ENCODE measurements around the gene ACBD4. TPM values are rescaled to one million over a fixed set of nuclear protein-coding genes. Genes with fewer than 3 reads are reported as not detected.

The ACBD4 gene
- total and polyA plus RNA-seq, 10 of the 15 experiments (the other 5 are each of a cell fraction or from before 2014, with no cell fraction given), result 0.20 to 13.8 (median 6.9) TPM

DNA sequence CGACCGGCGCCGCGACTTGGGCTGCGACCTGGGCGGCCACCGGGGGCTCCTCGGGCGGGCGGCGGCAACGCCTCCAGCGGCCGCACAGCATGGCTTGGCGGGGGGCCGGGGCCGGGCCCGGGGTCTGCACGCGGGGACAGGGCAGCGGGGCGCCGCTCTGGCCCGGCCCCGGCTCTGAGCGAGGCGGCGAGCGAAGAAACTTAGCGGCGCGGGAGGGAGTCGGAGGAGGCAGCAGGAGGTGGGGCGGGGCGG is 3.2 kb upstream of the ACBD4 start, which contains the start of gene PLCD3:
Gene PLCD3 (minus strand): TSS at position 196 of the 252 bp plus-strand sequence. CDS start 105 bp downstream, at position 91.
- Histone ChIP-seq H3K79me2 (ENCODE audit: control insufficient read depth, insufficient read depth, low read length) (peaks cover 4% of the 10 kb centered on the region), H4K20me1 (ENCODE audit: control insufficient read depth, insufficient read depth) (no peaks in the 10 kb centered on the region), H3K9ac (ENCODE audit: control insufficient read depth, insufficient read depth, low read length) (peak within 1 kb of the TSS; percentile 11; the same call in 1 of the 2 replicates), H3K4me1 (ENCODE audit: control insufficient read depth, insufficient read depth, low read length) (peaks cover 8% of the 10 kb centered on the region), H2AFZ (ENCODE audit: control insufficient read depth, low read depth, low read length) (peak within 1 kb of the TSS; percentile 76), H3K27ac (ENCODE audit: control insufficient read depth, insufficient read depth) (0 out of 2 replicates have a peak within 1 kb of the TSS, but pooled peaks have one; percentile 35), H3K27me3 (replicated peaks in 1 of 2; ENCODE audit: control insufficient read depth in 2 of 2, insufficient read depth in 2 of 2, low read length in 1 of 2) (no peaks in the 10 kb centered on the region), H3K9me3 (replicated peaks; ENCODE audit: control insufficient read depth, insufficient read depth, low read length) (no peaks in the 10 kb centered on the region), H3K4me3 (peak within 1 kb of the TSS; percentile 98), H3K36me3 (ENCODE audit: control insufficient read depth in 2 of 2, insufficient read depth in 2 of 2, low read length in 1 of 2) (no peaks in the 10 kb centered on the region), H3K4me2 (ENCODE audit: control insufficient read depth, insufficient read depth) (peak within 1 kb of the TSS; percentile 99)
- SMC1A ChIA-PET (ENCODE audit: uncharacterized antibody, unreplicated experiment), result no interaction called here
- CTCF ChIA-PET, result interaction anchor here (0.9 to 9.4 kb wide), 7 partner anchors 27 to 357 kb away, joined by 3 to 291 read pairs (median 4); no protein-coding TSS in a partner anchor
- RAD21 ChIA-PET (ENCODE audit: unreplicated experiment), result no interaction called here
- intact Hi-C loops (cut with micrococcal nuclease; ENCODE audit: unreplicated experiment), result loop anchor here (2.0 kb wide), 2 partner anchors 109 to 357 kb away; no protein-coding TSS in a partner anchor
- FAIRE-seq (no peak), ATAC-seq (no peak), DNase-seq (ENCODE audit: low read depth, low spot score) (no peak)
- no TSS peak for BruUV-seq (replicated peaks)
- POLR2A ChIA-PET, result no interaction called here
- in situ Hi-C loops (cut with MboI), result no loop called here
- TF ChIP-seq, protein P1, sequence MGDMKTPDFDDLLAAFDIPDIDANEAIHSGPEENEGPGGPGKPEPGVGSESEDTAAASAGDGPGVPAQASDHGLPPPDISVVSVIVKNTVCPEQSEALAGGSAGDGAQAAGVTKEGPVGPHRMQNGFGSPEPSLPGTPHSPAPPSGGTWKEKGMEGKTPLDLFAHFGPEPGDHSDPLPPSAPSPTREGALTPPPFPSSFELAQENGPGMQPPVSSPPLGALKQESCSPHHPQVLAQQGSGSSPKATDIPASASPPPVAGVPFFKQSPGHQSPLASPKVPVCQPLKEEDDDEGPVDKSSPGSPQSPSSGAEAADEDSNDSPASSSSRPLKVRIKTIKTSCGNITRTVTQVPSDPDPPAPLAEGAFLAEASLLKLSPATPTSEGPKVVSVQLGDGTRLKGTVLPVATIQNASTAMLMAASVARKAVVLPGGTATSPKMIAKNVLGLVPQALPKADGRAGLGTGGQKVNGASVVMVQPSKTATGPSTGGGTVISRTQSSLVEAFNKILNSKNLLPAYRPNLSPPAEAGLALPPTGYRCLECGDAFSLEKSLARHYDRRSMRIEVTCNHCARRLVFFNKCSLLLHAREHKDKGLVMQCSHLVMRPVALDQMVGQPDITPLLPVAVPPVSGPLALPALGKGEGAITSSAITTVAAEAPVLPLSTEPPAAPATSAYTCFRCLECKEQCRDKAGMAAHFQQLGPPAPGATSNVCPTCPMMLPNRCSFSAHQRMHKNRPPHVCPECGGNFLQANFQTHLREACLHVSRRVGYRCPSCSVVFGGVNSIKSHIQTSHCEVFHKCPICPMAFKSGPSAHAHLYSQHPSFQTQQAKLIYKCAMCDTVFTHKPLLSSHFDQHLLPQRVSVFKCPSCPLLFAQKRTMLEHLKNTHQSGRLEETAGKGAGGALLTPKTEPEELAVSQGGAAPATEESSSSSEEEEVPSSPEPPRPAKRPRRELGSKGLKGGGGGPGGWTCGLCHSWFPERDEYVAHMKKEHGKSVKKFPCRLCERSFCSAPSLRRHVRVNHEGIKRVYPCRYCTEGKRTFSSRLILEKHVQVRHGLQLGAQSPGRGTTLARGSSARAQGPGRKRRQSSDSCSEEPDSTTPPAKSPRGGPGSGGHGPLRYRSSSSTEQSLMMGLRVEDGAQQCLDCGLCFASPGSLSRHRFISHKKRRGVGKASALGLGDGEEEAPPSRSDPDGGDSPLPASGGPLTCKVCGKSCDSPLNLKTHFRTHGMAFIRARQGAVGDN (IDR thresholded peaks at IDR 0.05), result no peak
- TF ChIP-seq KLF5 (IDR thresholded peaks at IDR 0.05; ENCODE audit: partially characterized antibody) (no peak), TCF12 (IDR thresholded peaks at IDR 0.05; ENCODE audit: low read depth, low read length) (no peak), CHD1 (IDR thresholded peaks at IDR 0.05; ENCODE audit: low read depth, low read length) (no peak), SMAD1 (IDR thresholded peaks at IDR 0.05; ENCODE audit: low read depth, partially characterized antibody) (no peak), LARP7 (IDR thresholded peaks at IDR 0.05) (no peak), BACH1 (IDR thresholded peaks at IDR 0.05; ENCODE audit: borderline replicate concordance) (no peak), SUPT20H (IDR thresholded peaks at IDR 0.05; ENCODE audit: borderline replicate concordance, control insufficient read depth, low read depth, low read length) (no peak)
- TF ChIP-seq, protein P2, sequence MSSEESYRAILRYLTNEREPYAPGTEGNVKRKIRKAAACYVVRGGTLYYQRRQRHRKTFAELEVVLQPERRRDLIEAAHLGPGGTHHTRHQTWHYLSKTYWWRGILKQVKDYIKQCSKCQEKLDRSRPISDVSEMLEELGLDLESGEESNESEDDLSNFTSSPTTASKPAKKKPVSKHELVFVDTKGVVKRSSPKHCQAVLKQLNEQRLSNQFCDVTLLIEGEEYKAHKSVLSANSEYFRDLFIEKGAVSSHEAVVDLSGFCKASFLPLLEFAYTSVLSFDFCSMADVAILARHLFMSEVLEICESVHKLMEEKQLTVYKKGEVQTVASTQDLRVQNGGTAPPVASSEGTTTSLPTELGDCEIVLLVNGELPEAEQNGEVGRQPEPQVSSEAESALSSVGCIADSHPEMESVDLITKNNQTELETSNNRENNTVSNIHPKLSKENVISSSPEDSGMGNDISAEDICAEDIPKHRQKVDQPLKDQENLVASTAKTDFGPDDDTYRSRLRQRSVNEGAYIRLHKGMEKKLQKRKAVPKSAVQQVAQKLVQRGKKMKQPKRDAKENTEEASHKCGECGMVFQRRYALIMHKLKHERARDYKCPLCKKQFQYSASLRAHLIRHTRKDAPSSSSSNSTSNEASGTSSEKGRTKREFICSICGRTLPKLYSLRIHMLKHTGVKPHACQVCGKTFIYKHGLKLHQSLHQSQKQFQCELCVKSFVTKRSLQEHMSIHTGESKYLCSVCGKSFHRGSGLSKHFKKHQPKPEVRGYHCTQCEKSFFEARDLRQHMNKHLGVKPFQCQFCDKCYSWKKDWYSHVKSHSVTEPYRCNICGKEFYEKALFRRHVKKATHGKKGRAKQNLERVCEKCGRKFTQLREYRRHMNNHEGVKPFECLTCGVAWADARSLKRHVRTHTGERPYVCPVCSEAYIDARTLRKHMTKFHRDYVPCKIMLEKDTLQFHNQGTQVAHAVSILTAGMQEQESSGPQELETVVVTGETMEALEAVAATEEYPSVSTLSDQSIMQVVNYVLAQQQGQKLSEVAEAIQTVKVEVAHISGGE (CRISPR knock-in tag; IDR thresholded peaks at IDR 0.05), result no peak
- TF ChIP-seq, protein P3, sequence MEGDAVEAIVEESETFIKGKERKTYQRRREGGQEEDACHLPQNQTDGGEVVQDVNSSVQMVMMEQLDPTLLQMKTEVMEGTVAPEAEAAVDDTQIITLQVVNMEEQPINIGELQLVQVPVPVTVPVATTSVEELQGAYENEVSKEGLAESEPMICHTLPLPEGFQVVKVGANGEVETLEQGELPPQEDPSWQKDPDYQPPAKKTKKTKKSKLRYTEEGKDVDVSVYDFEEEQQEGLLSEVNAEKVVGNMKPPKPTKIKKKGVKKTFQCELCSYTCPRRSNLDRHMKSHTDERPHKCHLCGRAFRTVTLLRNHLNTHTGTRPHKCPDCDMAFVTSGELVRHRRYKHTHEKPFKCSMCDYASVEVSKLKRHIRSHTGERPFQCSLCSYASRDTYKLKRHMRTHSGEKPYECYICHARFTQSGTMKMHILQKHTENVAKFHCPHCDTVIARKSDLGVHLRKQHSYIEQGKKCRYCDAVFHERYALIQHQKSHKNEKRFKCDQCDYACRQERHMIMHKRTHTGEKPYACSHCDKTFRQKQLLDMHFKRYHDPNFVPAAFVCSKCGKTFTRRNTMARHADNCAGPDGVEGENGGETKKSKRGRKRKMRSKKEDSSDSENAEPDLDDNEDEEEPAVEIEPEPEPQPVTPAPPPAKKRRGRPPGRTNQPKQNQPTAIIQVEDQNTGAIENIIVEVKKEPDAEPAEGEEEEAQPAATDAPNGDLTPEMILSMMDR (IDR thresholded peaks at IDR 0.05 in 2 of 3, conservative IDR thresholded peaks at IDR 0.05 in 1 of 3; ENCODE audit: control insufficient read depth in 2 of 3, extremely low read depth in 1 of 3, insufficient read depth in 1 of 3, low read depth in 3 of 3, low read length in 3 of 3), result no peak
- 3% methylated on average over 23 of the region's 36 CpGs for WGBS (ENCODE audit: insufficient coverage, insufficient replicate concordance, low lambda C conversion rate, missing lambda C conversion rate)

All from GM12878 (cell line).